Measurements from ENCODE around the gene DPP4. TPM values are rescaled to one million over a fixed set of nuclear protein-coding genes. Genes with fewer than 3 reads are reported as not detected.
A peak's percentile ranks its signal among the peaks of the same experiment; 100 is the strongest.

DPP4 gene
- polyA plus RNA-seq, 2 donors, result 0.08 to 0.18 TPM

DNA sequence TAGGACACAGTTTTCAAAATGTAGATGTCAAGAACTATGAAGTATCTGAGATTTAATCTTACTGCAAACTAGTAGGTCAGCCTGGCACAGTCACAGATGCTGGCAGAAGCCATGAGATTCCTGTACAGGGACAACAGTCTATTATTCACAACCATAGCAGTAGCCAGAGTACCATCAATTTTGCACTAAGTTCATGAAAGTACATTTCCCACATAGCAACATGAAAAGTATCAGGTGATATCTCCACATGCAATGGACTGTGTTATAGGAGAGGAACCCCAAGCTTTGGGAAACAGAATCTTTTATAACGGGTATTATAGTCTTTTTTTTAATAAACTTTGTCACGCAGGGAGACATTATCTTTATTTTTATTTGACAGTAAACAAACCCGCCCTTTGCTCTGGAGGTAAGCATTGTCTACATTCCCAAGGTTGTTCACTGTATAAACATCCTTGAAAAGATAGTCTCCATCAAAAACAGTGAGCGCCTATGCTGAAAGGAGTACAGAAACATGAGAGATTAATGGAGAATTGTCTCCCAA is 33.4 kb upstream of the DPP4 start:
- Histone ChIP-seq H3K9me3 (ENCODE audit: control insufficient read depth in 2 of 2, insufficient read depth in 1 of 2, low read depth in 1 of 2, low read length in 1 of 2) (no peaks in the 10 kb centered on the region), H3K4me3 (ENCODE audit: low read depth in 1 of 2, low read length in 2 of 2) (no peak overlapping the region), H3K36me3 (ENCODE audit: control insufficient read depth in 2 of 2, insufficient read depth in 2 of 2, low read length in 1 of 2) (no peaks in the 10 kb centered on the region), H3K27me3 (ENCODE audit: control insufficient read depth in 1 of 2, insufficient read depth in 2 of 2, low read length in 2 of 2) (no peaks in the 10 kb centered on the region), H3K27ac (ENCODE audit: low read depth in 2 of 2, low read length in 1 of 2) (no peak overlapping the region), H3K4me1 (ENCODE audit: control insufficient read depth in 2 of 2, insufficient read depth in 2 of 2, low read length in 1 of 2) (no peaks in the 10 kb centered on the region)
- WGBS, 2 donors, result 66 to 68% methylated on average over 4 of the region's 4 CpGs

- Histone ChIP-seq H3K9me3 (ENCODE audit: control insufficient read depth in 2 of 2, insufficient read depth in 1 of 2, low read depth in 1 of 2, low read length in 1 of 2) (no peaks in the 10 kb centered on the region), H3K27me3 (ENCODE audit: control insufficient read depth in 1 of 2, insufficient read depth in 2 of 2, low read length in 2 of 2) (no peaks in the 10 kb centered on the region), H3K4me1 (ENCODE audit: control insufficient read depth in 2 of 2, insufficient read depth in 2 of 2, low read length in 1 of 2) (no peaks in the 10 kb centered on the region), H3K4me3 (ENCODE audit: low read depth in 1 of 2, low read length in 2 of 2) (no peak overlapping the region), H3K36me3 (ENCODE audit: control insufficient read depth in 2 of 2, insufficient read depth in 2 of 2, low read length in 1 of 2) (no peaks in the 10 kb centered on the region), H3K27ac (ENCODE audit: low read depth in 2 of 2, low read length in 1 of 2) (no peak overlapping the region)
- 58 to 82% methylated on average over 1 of the region's 1 CpG for WGBS, 2 donors
Measured at GRCh38 chr2:162106746-162107145, 32.7 kb upstream of the DPP4 start.

GRCh38 chr2:162106146-162106551 is 32.1 kb upstream of the DPP4 start:
- Histone ChIP-seq H3K27ac (ENCODE audit: low read depth in 2 of 2, low read length in 1 of 2) (no peak overlapping the region), H3K4me1 (ENCODE audit: control insufficient read depth in 2 of 2, insufficient read depth in 2 of 2, low read length in 1 of 2) (no peaks in the 10 kb centered on the region), H3K4me3 (ENCODE audit: low read depth in 1 of 2, low read length in 2 of 2) (no peak overlapping the region), H3K27me3 (ENCODE audit: control insufficient read depth in 1 of 2, insufficient read depth in 2 of 2, low read length in 2 of 2) (no peaks in the 10 kb centered on the region), H3K9me3 (ENCODE audit: control insufficient read depth in 2 of 2, insufficient read depth in 1 of 2, low read depth in 1 of 2, low read length in 1 of 2) (no peaks in the 10 kb centered on the region), H3K36me3 (ENCODE audit: control insufficient read depth in 2 of 2, insufficient read depth in 2 of 2, low read length in 1 of 2) (no peaks in the 10 kb centered on the region)
- WGBS, 2 donors, result 66 to 70% methylated on average over 3 of the region's 3 CpGs

DNA sequence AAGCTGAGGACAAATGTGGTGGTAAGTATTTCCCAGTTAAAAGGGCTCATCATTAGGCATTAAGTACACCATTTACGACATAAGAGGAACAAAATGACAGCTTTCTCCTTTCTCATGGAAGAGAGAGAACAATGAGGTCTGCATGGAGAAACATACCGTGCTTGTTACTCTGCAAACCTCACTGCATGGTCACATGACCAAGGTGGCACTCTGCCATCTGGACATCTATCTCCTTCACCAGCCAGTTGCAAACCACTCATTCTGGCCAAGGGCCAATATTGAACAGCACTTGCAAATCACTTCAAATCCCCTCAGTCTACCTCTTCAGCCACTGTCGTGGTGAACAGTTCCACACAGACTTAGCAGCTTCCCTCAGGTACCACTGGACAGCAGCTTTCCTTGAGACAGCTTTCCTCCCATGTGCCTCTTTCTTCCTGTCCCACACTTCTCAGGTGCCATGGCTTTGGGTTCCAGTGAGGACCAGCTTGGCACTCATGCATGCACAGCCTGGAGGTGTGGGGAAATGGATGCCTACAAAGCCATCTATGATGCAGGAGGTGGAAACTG is 29.5 kb upstream of the DPP4 start:
- no peak overlapping the region for H3K27ac ChIP-seq (ENCODE audit: low read depth in 2 of 2, low read length in 1 of 2)
- WGBS, 2 donors, result 59 to 69% methylated on average over 3 of the region's 3 CpGs

GRCh38 chr2:162100579-162100978 is 26.6 kb upstream of the DPP4 start:
- H3K9me3 ChIP-seq (ENCODE audit: control insufficient read depth in 2 of 2, insufficient read depth in 1 of 2, low read depth in 1 of 2, low read length in 1 of 2), result no peaks in the 10 kb centered on the region
- H3K27me3 ChIP-seq (ENCODE audit: control insufficient read depth in 1 of 2, insufficient read depth in 2 of 2, low read length in 2 of 2), result no peaks in the 10 kb centered on the region
- H3K36me3 ChIP-seq (ENCODE audit: control insufficient read depth in 2 of 2, insufficient read depth in 2 of 2, low read length in 1 of 2), result no peaks in the 10 kb centered on the region
- no peak overlapping the region for H3K4me3 ChIP-seq (ENCODE audit: low read depth in 1 of 2, low read length in 2 of 2)
- no peak overlapping the region for H3K27ac ChIP-seq (ENCODE audit: low read depth in 2 of 2, low read length in 1 of 2)
- 58 to 73% methylated on average over 1 of the region's 1 CpG for WGBS, 2 donors
- no peaks in the 10 kb centered on the region for H3K4me1 ChIP-seq (ENCODE audit: control insufficient read depth in 2 of 2, insufficient read depth in 2 of 2, low read length in 1 of 2)

More for the DNA sequence above, 29.5 kb upstream of the DPP4 start:
- H3K36me3 ChIP-seq (ENCODE audit: control insufficient read depth in 2 of 2, insufficient read depth in 2 of 2, low read length in 1 of 2), result no peaks in the 10 kb centered on the region
- H3K27me3 ChIP-seq (ENCODE audit: control insufficient read depth in 1 of 2, insufficient read depth in 2 of 2, low read length in 2 of 2), result no peaks in the 10 kb centered on the region
- H3K4me3 ChIP-seq (ENCODE audit: low read depth in 1 of 2, low read length in 2 of 2), result no peak overlapping the region
- no peaks in the 10 kb centered on the region for H3K4me1 ChIP-seq (ENCODE audit: control insufficient read depth in 2 of 2, insufficient read depth in 2 of 2, low read length in 1 of 2)
- H3K9me3 ChIP-seq (ENCODE audit: control insufficient read depth in 2 of 2, insufficient read depth in 1 of 2, low read depth in 1 of 2, low read length in 1 of 2), result no peaks in the 10 kb centered on the region

DNA sequence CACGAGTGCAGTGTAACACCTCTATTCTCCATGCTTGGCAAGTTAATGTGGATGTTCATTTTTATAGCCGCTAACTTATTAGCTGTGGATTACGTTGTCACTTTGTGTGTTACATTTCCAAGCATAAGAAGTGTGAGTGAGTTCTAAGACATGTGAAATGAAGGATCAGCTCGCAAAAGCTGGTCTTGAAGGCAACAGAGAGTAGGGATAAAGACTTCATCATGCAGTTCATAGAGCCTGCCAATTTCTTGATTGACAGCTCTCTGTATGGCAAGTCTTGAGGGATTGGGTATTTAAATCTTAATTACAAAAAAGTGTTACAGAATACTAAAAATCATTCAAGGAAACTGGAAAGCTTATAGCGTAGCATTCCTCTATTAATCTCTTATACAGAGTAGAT is 25.8 kb upstream of the DPP4 start:
- H3K27me3 ChIP-seq (ENCODE audit: control insufficient read depth in 1 of 2, insufficient read depth in 2 of 2, low read length in 2 of 2), result no peaks in the 10 kb centered on the region
- H3K27ac ChIP-seq (ENCODE audit: low read depth in 2 of 2, low read length in 1 of 2), result no peak overlapping the region
- no peaks in the 10 kb centered on the region for H3K4me1 ChIP-seq (ENCODE audit: control insufficient read depth in 2 of 2, insufficient read depth in 2 of 2, low read length in 1 of 2)
- no peak overlapping the region for H3K4me3 ChIP-seq (ENCODE audit: low read depth in 1 of 2, low read length in 2 of 2)
- no peaks in the 10 kb centered on the region for H3K36me3 ChIP-seq (ENCODE audit: control insufficient read depth in 2 of 2, insufficient read depth in 2 of 2, low read length in 1 of 2)
- H3K9me3 ChIP-seq (ENCODE audit: control insufficient read depth in 2 of 2, insufficient read depth in 1 of 2, low read depth in 1 of 2, low read length in 1 of 2), result no peaks in the 10 kb centered on the region
- WGBS, 2 donors, result 85 to 88% methylated on average over 5 of the region's 5 CpGs

- H3K4me3 ChIP-seq (ENCODE audit: low read depth in 1 of 2, low read length in 2 of 2), result no peak overlapping the region
- H3K27me3 ChIP-seq (ENCODE audit: control insufficient read depth in 1 of 2, insufficient read depth in 2 of 2, low read length in 2 of 2), result no peaks in the 10 kb centered on the region
- 67 to 69% methylated on average over 7 of the region's 7 CpGs for WGBS, 2 donors
- H3K4me1 ChIP-seq (ENCODE audit: control insufficient read depth in 2 of 2, insufficient read depth in 2 of 2, low read length in 1 of 2), result peaks cover 0 to 8% of the 10 kb centered on the region in 2 donors
- peak overlapping the region in 1 of 2 donors; percentile 18 for H3K27ac ChIP-seq (ENCODE audit: low read depth in 2 of 2, low read length in 1 of 2)
- no peaks in the 10 kb centered on the region for H3K36me3 ChIP-seq (ENCODE audit: control insufficient read depth in 2 of 2, insufficient read depth in 2 of 2, low read length in 1 of 2)
- no peaks in the 10 kb centered on the region for H3K9me3 ChIP-seq (ENCODE audit: control insufficient read depth in 2 of 2, insufficient read depth in 1 of 2, low read depth in 1 of 2, low read length in 1 of 2)
Measured at GRCh38 chr2:162092658-162093556, 18.9 kb upstream of the DPP4 start.

DNA sequence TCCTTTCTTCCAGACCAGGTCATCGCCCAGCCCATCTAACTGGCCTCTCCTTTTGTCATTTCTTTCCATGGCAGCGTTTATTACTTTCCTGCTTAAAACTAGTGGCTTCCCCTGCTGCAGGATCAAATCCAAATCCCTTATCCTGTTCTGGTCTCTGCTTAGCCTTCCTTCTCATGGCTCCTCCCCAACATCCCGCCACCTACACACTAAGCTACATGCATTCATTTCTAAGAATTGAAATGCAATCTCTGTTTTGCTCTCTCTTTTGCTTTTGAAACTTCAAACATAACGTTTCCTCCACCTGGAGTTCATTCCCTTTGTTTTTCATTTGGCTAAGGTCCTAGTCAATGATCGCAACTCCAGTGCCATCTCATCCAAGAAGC is 18.0 kb upstream of the DPP4 start:
- Histone ChIP-seq H3K9me3 (ENCODE audit: control insufficient read depth in 2 of 2, insufficient read depth in 1 of 2, low read depth in 1 of 2, low read length in 1 of 2) (no peaks in the 10 kb centered on the region), H3K27me3 (ENCODE audit: control insufficient read depth in 1 of 2, insufficient read depth in 2 of 2, low read length in 2 of 2) (no peaks in the 10 kb centered on the region), H3K27ac (ENCODE audit: low read depth in 2 of 2, low read length in 1 of 2) (no peak overlapping the region), H3K4me3 (ENCODE audit: low read depth in 1 of 2, low read length in 2 of 2) (no peak overlapping the region), H3K36me3 (ENCODE audit: control insufficient read depth in 2 of 2, insufficient read depth in 2 of 2, low read length in 1 of 2) (no peaks in the 10 kb centered on the region), H3K4me1 (ENCODE audit: control insufficient read depth in 2 of 2, insufficient read depth in 2 of 2, low read length in 1 of 2) (peaks cover 0 to 8% of the 10 kb centered on the region in 2 donors)
- 65 to 67% methylated on average over 5 of the region's 5 CpGs for WGBS, 2 donors

DNA sequence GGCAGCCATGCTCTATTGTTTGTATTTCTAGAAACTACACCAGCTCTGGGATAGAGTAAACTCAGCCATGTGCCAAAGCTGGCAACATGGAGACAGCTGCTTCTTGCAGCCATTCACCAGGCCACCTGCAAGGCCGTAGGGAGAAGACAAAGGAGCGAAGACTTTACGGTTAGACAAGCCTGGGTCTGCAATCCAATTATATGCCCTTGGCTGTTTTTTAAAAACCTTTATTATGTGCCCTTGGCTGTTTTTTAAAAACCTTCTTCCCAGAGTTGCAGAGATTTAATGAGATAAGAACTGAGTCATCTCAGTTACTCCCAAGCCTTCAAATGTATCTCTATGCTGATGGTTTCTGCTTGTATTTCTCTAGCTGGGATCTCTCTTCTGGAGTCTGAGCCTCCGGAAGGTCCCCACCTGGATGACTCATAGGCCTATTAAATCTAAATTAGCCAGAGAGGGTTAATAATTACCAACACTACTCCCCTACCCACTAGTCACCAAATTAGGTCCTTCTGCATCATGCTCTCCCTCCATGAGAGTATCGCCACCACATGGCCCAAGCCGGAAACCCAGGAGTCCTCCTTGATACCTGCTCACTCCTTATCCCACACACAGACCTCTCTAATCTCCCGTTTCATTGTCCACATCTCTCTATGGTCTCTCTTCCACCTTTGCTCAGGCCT is 17.5 kb upstream of the DPP4 start:
- peaks cover 0 to 8% of the 10 kb centered on the region in 2 donors for H3K4me1 ChIP-seq (ENCODE audit: control insufficient read depth in 2 of 2, insufficient read depth in 2 of 2, low read length in 1 of 2)
- no peaks in the 10 kb centered on the region for H3K9me3 ChIP-seq (ENCODE audit: control insufficient read depth in 2 of 2, insufficient read depth in 1 of 2, low read depth in 1 of 2, low read length in 1 of 2)
- H3K27me3 ChIP-seq (ENCODE audit: control insufficient read depth in 1 of 2, insufficient read depth in 2 of 2, low read length in 2 of 2), result no peaks in the 10 kb centered on the region
- H3K36me3 ChIP-seq (ENCODE audit: control insufficient read depth in 2 of 2, insufficient read depth in 2 of 2, low read length in 1 of 2), result no peaks in the 10 kb centered on the region
- no peak overlapping the region for H3K27ac ChIP-seq (ENCODE audit: low read depth in 2 of 2, low read length in 1 of 2)
- 67 to 69% methylated on average over 7 of the region's 7 CpGs for WGBS, 2 donors
- no peak overlapping the region for H3K4me3 ChIP-seq (ENCODE audit: low read depth in 1 of 2, low read length in 2 of 2)
